GM19455 (cell line): Measurements from ENCODE around the gene NOTCH2.

Source experiments
- ATAC-seq: cut with Tn5 transposase; IDR thresholded peaks from one replicate; pipeline ENCODE4 v1.9.1; 2021; ENCODE audit not compliant: unreplicated experiment

NOTCH2 gene

GRCh38 chr1:119911775-119912174 is 157.7 kb downstream of the NOTCH2 start:
- no peak for ATAC-seq

DNA sequence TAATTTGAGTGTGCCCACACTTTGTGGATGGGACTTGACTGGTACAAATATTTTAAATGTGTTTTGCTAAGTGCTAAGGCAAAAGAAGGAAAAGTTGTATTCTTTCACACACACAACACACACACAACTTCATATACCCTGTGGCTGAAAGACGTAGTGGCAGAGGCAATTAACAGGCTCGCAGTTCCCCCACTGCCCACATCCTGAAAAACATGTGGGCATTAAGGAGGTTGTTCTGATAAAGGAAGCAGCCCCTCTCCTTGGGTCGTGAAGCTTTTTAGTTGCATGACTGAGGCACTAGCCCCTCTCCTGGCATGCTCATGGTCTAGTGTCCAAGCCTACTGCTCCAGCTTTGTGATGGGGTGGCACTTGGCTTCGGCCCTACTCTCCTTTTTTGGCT is 158.8 kb downstream of the NOTCH2 start:
- ATAC-seq = no peak

DNA sequence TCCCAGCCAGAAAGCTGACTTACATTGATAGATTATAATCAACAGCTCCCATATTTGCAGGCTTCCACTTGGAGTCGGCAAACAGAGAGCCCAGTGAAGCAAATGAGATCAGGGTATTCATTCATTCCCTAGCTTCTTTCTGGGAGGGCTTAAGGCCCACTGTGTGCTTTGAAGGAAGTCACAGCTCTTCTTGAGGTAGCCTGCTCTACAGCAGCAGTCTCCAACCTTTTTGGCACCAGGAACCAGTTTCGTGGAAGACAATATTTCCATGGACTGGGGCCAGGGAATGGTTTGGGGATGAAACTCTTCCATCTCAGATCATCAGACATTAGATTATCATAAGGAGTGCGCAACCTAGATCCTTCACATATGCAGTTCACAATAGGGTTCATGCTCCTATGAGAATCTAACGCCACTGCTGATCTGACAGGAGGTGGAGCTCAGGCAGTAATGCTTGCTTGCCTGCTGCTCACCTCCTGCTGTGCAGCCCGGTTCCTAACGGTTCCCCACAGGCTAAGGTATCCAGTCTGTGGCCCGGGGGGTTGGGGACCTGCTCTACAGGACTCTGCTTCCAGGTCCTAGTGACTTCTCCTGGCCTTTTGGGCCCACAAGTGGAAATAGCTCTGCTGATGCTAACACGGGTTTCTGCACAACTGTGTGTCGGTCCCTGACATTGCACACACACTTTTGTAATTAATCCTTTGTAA is 159.4 kb downstream of the NOTCH2 start:
- no peak for ATAC-seq

DNA sequence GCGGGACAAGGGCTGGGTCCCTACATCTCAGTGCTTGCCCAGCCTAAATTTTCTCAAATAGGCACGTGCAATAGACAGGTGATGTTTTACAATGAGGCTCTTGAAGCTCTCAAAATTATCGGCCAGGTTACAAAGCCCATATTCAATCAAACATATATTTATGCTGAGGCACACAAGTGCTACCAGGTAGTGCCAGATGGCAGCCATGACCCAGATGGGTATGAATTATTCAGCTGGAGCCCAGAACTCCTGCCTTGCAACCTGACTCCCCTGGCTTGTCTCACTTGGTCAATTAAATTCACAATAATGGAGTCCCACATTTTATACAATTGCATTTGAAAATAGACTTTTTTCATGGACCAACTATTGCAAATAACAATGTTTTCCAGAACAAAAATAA is 160.8 kb downstream of the NOTCH2 start:
- ATAC-seq = no peak

- no peak for ATAC-seq
Observed at GRCh38 chr1:119906927-119907652, 162.4 kb downstream of the NOTCH2 start.

GRCh38 chr1:119903443-119903835 is 166.0 kb downstream of the NOTCH2 start:
- ATAC-seq = no peak

DNA sequence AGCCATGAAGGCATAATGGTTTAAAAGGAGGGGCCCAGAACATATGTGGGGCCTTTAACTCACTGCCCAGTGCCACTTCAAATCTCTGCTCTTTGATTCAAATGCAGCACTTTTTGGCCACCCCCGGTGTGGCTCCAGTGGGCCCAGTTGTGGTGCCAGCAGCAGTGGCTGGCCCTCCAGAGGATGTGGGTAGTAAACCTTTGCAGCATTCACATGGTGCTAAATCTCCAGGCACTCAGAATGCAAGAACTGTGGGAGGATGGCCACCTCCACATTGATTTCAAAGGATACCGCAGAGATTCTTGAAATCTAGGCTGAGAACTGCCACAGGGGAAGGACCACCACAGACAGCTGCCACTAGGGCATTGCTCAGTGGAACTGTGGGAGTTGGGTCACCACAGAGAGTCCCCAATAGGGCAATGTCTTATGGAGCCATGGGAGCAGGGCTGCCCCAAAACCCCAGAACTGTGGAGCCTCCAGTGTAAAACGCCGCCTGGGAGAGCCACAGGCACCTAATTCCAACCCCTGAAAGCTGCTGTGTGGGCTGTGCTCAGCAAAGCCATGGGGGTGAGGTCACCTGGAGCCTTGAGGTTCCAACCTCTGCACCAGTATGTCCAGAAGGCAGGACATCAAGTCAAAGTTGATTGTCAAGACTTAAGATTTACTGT is 166.6 kb downstream of the NOTCH2 start:
- no peak for ATAC-seq

- no peak for ATAC-seq
Observed at GRCh38 chr1:119898981-119899720, 170.3 kb downstream of the NOTCH2 start.

- ATAC-seq = no peak
Observed at GRCh38 chr1:119898530-119898929, 170.9 kb downstream of the NOTCH2 start.

DNA sequence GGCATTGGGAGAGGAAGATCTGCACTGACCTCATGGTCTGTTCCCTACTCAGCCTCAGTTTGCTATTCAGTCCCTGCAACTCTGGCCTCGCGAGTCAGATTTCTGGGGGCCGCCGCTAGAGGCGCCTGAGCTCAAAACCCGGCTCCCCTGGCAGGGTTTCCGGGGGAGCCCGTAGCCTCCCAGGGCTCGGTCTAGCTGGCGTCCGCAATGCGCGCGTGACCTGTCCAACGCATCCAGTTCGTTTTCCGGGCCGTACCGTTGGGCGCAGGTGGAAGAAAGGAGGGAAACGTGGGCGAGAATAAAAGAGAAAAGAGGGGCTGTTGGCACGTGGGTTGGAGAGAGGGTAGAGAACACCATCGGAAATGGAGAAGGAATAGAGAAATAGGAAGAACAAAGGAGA is 173.2 kb downstream of the NOTCH2 start, which contains the start of gene ADAM30:
ADAM30 (minus strand) TSS at position 213 of the 400 bp plus-strand sequence; CDS start at position 34, 179 bp downstream.
- ATAC-seq = no peak

- ATAC-seq = no peak
Observed at GRCh38 chr1:119895102-119895501, 174.4 kb downstream of the NOTCH2 start.

DNA sequence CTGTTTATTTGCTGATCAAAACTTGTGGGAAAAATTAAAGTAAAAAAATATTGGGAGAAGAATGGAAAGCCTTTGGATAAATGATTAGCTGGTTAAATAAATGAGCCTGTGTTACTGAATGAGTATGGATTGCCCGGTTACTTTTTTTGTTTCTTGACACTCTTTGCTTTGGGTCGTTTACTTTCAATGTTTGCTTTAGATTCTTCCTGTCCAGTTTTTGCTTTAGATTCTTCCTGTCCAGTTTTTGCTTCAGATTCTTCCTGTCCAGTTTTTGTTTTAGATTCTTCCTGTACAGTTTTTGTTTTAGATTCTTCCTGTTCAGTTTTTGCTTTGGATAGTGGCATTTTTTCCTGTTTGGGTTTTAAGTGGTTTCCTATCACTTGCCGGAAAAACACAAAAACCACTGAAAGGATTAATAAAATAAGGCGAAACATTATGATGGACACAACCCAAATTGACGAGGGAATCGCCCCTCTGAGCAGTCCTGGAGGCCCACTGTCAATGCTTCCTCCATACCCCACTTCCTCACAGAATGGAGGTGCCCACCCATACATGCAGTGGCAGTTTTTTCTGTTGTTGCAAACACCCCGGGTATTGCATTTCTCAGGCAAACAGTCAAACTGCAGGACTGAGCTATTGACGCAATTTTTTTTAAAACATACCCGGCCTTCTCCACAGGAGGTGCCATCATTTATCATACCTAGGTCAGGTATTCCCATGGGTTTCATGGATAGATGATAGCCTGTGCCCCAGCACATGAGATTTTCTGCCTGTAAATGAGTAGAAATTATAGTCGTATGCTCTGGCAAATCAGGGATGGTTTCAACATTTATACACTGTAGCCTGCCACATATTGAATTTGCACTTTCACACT is 175.4 kb downstream of the NOTCH2 start:
- no peak for ATAC-seq

DNA sequence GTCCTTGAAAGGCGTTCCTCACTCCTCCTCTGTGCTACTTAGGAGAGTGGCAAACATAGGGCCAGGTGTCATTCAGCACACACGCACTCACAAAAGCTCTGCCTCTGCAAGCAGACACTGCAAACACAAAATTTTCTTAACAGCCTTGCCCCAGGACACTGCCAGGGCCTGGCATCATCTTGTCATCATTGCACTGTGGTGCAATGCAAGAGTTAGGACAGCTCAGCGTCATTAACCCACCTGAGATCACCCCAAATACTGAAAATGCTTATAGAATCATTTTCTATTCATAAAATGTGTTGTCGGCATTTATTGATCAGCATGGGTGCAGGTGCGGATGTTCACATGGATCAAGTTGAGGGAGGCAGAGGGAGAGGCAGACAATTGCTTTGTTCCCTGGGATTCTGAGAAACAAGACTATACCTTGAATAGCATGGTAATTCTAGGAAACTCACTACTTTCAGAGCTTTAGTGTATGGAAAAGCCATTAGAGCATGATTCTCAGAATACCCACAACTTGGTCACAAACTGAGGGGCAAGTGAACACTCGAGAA is 176.1 kb downstream of the NOTCH2 start:
- ATAC-seq = no peak

DNA sequence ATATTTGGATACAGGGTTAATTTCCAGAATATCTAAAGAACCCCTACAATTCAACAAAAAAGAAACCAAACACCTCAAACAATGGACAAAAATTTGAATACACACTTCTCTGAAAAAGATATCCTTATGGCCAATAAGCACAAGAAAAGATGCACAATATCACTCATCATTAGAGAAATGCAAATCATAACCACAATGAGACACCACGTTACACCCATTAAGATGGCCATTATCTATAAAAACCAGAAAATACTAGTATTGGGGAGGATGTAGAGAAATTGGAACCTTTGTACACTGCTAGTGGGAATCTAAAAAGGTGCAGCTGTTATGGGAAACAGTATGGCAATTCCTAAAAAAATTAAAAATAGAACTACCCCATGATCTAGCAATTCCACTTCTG is 178.1 kb downstream of the NOTCH2 start:
- ATAC-seq = no peak

DNA sequence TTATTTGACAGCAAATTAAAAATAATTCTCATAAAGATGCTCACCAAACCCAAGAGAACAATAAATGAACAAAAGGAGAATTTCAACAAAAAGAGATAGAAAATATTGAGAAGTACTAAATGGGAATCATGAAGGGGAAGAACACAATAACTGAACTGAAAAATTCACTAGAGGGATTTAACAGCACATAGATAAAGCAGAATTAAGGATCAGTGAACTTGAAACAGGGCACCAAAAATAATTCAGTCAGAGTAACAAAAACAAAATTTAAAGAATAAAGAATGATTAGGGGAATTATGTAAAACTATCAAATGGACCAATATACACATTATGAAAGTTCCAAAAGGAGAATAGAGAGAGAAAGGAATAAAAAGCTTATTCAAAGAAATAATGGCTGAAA is 181.0 kb downstream of the NOTCH2 start:
- ATAC-seq = no peak

DNA sequence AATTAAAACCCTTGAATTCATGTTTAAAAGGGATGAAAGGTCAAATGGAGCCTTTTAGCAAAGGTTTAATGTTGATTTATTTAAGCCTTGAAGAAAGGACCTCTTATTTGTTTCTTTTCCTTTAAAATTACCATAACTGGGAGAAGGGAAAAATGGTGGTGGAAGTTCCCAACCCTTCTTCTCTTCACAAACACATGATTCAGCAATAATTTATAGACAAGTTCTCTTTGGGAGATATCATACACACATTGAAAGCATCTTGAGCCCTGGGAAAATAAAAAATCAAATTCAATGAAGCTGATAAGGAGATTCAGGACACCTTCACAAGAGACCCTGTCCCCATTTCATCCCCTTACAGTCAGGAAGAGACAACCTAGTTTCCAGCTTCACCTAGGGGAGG is 182.0 kb downstream of the NOTCH2 start:
- ATAC-seq = no peak

DNA sequence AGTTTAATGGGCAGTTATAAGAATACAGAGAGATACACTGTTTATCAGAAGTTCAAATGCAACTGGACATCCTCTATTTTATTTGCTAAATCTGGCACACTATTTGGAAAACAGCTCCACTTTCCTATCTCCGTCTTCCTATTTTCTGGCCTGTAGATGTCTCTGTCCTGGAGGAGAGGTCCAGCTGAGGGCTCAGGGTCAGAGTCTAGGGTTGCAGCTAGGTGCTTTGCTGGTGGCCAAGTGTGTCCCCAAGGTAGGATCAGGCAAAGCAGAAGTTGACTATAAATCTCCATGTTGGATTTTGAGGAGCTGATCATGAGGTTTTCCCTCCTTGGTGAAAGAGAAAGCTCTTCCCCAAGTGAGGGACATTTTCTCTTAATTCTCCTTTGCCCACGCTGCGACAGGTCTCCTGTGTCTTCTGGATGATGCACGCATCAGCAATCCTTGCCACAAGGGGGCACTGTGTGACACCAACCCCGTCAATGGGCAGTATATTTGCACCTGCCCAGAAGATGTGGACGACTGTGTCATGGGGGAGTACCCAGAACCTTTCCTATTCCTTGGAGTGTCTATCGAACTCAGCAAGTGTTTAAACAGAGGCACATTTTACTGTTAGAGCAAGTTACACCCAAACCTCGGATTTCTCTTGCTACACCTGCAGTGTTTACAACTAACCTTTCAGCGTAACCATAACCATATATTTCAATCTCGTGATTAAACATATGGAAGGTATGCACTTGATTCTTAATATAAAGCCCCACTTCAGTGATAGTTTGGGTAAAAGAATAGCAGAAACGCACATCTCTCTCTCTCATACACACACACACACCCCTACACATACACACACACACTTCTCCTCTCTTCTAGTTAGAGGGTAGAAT is 183.3 kb downstream of the NOTCH2 start:
- ATAC-seq = no peak

DNA sequence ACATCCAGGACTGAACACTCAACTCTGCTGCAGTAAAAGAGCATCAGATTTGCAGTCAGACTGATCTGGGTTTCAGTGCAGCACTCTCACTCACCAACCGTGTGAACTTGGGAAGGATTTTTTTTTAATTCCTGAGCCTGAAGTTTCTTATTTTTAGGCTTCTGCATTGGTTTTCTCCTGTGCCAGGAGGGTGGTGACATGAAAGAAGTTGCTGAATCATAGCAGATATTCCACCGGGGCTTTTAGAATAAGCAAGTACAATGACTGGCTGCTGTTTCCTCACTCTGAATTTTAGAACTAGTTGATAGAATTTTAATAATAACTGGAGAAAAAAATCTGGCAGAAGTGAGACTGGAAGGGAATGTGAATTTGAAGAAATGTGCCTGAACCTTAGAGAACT is 184.8 kb downstream of the NOTCH2 start:
- no peak for ATAC-seq

DNA sequence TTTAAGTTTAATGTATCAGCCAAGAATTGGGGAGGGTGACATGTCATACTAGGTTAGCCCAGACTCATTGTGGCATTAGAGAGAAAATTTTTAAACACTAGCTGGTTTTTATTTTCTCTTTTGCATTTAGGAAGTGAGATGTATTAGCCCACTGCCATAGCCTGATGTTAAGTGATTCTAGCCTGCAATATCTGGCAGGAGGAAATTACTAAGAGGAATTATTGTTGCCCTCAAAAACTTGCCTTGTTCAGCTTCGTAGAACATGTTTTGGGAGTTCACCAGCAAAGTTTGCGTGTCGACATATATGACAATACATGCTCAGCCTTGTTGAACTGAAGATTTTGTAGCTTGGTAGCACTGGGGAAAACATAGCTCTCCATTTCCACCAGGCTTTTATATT is 185.6 kb downstream of the NOTCH2 start:
- ATAC-seq = no peak
